WTC11 (cell line): ENCODE data around the gene TNFRSF6B.

Experiments used
- ERG ChIP-seq: fragments of 250-450 bp; sonication (Bioruptor Pico); IDR thresholded peaks from 2 replicates; pipeline ENCODE4 v1.8.0; 2021; ENCODE audit warnings: mild to moderate bottlenecking
- STAT6 ChIP-seq: sonication (generic); formaldehyde crosslinking; conservative IDR thresholded peaks from 2 replicates; pipeline ENCODE4 v1.8.1; 2023; ENCODE audit warnings: mild to moderate bottlenecking, low read depth, missing genetic modification reagents, moderate library complexity
- ZNF423 ChIP-seq: fragments of 250-450 bp; sonication (Bioruptor Pico); IDR thresholded peaks from 2 replicates; pipeline ENCODE4 v2.1.2; 2022; ENCODE audit warnings: mild to moderate bottlenecking, moderate library complexity
- TF ChIP-seq, protein P1 (sequence below): fragments of 200-600 bp; IDR thresholded peaks from 2 replicates; pipeline ENCODE4 v1.8.0; 2022; ENCODE audit warnings: antibody characterized with exemption
- TF ChIP-seq, protein P2 (sequence below): sonication (generic); formaldehyde crosslinking; IDR thresholded peaks from 2 replicates; pipeline ENCODE4 v1.8.0; 2022; ENCODE audit warnings: mild to moderate bottlenecking, missing genetic modification reagents

GRCh38 chr20:63659370-63659769 is 37.1 kb upstream of the TNFRSF6B start:
- TF ChIP-seq, protein P1, sequence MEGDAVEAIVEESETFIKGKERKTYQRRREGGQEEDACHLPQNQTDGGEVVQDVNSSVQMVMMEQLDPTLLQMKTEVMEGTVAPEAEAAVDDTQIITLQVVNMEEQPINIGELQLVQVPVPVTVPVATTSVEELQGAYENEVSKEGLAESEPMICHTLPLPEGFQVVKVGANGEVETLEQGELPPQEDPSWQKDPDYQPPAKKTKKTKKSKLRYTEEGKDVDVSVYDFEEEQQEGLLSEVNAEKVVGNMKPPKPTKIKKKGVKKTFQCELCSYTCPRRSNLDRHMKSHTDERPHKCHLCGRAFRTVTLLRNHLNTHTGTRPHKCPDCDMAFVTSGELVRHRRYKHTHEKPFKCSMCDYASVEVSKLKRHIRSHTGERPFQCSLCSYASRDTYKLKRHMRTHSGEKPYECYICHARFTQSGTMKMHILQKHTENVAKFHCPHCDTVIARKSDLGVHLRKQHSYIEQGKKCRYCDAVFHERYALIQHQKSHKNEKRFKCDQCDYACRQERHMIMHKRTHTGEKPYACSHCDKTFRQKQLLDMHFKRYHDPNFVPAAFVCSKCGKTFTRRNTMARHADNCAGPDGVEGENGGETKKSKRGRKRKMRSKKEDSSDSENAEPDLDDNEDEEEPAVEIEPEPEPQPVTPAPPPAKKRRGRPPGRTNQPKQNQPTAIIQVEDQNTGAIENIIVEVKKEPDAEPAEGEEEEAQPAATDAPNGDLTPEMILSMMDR = no peak
- TF ChIP-seq ZNF423 (CRISPR knock-in tag) (no peak), ERG (no peak), STAT6 (no peak)
- TF ChIP-seq, protein P2, sequence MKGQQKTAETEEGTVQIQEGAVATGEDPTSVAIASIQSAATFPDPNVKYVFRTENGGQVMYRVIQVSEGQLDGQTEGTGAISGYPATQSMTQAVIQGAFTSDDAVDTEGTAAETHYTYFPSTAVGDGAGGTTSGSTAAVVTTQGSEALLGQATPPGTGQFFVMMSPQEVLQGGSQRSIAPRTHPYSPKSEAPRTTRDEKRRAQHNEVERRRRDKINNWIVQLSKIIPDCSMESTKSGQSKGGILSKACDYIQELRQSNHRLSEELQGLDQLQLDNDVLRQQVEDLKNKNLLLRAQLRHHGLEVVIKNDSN = no peak
